GM19239 (cell line): Measurements from ENCODE around the gene IL17RB.

Experiments
- DNase-seq: peaks from one replicate; pipeline ENCODE4 v3.0.0; 2011; ENCODE audit warnings: low spot score; ENCODE audit not compliant: insufficient read length
- FAIRE-seq: peaks from 2 replicates; lab custom pipeline; 2011; peaks lifted over from hg19 to GRCh38; lab: Jason Lieb, UNC

The IL17RB gene

DNA sequence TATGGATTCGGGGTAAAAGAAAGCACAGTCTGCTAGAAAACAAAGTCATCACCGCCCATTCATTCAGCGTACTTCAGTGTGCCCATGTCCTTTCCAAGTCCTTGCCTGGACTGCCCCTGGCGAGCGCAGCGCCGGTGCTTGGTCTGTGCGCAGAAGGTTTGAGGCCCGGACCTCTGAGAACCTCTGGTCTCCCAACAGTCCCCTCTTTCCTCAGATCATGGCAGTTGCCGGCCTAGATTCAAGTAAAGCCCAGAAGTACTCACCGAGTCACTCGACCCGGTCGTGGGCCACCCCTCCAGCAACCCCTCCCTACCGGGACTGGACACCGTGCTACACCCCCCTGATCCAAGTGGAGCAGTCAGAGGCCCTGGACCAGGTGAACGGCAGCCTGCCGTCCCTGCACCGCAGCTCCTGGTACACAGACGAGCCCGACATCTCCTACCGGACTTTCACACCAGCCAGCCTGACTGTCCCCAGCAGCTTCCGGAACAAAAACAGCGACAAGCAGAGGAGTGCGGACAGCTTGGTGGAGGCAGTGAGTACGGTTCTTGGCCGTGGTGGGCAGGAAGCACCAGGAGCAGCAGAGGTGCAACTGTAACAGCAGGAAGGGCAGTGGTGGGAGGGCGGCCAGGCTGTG lies 36.5 kb upstream of the IL17RB start:
- no peak for FAIRE-seq

DNA sequence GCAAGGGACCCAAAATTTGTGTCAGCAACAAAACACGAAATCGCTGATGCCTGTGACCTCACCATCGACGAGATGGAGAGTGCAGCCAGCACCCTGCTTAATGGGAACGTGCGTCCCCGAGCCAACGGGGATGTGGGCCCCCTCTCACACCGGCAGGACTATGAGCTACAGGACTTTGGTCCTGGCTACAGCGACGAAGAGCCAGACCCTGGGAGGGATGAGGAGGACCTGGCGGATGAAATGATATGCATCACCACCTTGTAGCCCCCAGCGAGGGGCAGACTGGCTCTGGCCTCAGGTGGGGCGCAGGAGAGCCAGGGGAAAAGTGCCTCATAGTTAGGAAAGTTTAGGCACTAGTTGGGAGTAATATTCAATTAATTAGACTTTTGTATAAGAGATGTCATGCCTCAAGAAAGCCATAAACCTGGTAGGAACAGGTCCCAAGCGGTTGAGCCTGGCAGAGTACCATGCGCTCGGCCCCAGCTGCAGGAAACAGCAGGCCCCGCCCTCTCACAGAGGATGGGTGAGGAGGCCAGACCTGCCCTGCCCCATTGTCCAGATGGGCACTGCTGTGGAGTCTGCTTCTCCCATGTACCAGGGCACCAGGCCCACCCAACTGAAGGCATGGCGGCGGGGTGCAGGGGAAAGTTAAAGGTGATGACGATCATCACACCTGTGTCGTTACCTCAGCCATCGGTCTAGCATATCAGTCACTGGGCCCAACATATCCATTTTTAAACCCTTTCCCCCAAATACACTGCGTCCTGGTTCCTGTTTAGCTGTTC lies 35.0 kb upstream of the IL17RB start:
- no peak for FAIRE-seq
- no peak for DNase-seq

More for the DNA sequence above, 36.5 kb upstream of the IL17RB start:
- no peak for DNase-seq

GRCh38 chr3:53812434-53812833 lies 33.9 kb upstream of the IL17RB start:
- FAIRE-seq (no peak), DNase-seq (no peak)

- no peak for DNase-seq
- FAIRE-seq: no peak
Observed at GRCh38 chr3:53813229-53813628, 33.1 kb upstream of the IL17RB start.

- DNase-seq (no peak), FAIRE-seq (no peak)
Observed at GRCh38 chr3:53813876-53814275, 32.5 kb upstream of the IL17RB start.

DNA sequence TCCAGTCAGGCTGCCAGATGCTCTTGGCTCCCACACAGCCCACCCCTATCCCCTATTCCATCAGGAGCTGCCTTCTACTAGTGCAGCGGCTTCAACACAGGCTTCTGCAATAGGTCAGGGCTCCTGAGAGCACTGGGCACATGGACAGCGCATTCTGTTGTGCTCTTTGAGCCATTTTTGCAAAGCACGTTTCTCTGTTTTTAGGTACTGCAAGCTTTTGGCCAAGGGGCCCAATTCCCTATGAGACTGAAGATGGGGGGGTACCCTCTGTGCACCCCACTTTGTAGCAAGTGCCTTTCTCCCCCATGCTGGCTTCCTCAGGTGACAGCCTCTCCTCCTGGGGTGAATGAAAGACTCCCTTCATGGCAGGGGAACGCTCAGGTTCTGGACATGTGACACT lies 31.3 kb upstream of the IL17RB start:
- DNase-seq: no peak
- no peak for FAIRE-seq

DNA sequence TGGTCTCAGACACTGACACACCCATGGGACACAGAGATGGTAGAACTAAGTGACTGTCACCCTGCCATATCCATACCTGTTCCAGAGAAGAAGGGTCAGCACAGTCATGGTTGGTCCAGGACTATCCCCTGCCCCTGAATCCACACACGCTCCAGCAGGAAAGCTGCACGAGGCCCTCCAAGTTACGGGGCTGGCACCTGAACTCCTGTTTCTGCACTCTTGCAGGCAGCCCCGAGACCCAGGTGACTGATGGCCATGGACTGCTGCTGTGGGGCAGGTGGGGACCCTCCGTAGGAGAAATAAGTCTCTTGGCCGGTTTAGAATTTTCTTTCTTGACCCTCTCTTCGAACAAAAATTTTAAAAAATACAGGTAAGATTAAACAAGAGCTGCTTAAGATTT lies 30.7 kb upstream of the IL17RB start:
- DNase-seq: no peak

DNA sequence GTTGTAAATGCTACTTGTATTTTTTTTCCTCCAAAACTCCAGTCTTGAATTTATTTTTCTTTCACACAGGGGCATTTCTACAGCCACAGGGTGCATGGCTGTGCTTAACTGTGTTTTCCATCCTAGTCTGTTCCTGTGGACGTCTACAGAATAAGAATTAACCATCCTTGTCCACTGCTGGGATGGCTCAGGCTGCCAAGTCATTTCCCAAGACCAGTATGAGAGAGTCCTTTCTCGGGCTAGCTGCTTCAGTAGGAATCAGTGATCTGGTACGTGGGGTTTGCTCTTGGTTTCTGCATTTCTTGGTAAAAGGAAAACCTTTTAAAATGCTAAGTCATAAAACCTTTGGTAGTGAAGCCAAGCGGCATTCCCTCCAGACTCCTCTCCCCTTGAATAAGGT lies 29.9 kb upstream of the IL17RB start:
- DNase-seq (no peak), FAIRE-seq (no peak)

More for the DNA sequence above, 30.7 kb upstream of the IL17RB start:
- no peak for FAIRE-seq

- no peak for FAIRE-seq
- no peak for DNase-seq
Observed at GRCh38 chr3:53817211-53817610, 29.2 kb upstream of the IL17RB start.

DNA sequence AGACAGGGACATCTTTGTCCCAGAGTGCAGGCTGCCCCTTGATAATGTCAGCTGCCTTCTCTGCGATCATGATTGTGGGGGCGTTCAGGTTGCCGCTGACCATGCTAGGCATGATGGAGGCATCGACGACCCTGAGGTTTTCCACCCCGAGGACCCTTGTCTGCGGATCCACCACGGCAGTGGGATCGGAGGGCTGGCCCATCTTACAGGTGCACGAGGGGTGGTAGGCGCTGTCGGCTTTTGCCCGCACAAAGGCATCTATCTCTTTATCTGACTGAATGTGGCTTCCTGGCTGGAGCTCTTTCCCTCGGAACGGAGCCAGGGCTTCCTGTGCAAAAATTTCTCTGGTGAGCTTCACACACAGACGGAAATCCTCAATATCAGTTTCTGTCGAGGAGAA lies 28.6 kb upstream of the IL17RB start:
- DNase-seq (no peak), FAIRE-seq (no peak)

DNA sequence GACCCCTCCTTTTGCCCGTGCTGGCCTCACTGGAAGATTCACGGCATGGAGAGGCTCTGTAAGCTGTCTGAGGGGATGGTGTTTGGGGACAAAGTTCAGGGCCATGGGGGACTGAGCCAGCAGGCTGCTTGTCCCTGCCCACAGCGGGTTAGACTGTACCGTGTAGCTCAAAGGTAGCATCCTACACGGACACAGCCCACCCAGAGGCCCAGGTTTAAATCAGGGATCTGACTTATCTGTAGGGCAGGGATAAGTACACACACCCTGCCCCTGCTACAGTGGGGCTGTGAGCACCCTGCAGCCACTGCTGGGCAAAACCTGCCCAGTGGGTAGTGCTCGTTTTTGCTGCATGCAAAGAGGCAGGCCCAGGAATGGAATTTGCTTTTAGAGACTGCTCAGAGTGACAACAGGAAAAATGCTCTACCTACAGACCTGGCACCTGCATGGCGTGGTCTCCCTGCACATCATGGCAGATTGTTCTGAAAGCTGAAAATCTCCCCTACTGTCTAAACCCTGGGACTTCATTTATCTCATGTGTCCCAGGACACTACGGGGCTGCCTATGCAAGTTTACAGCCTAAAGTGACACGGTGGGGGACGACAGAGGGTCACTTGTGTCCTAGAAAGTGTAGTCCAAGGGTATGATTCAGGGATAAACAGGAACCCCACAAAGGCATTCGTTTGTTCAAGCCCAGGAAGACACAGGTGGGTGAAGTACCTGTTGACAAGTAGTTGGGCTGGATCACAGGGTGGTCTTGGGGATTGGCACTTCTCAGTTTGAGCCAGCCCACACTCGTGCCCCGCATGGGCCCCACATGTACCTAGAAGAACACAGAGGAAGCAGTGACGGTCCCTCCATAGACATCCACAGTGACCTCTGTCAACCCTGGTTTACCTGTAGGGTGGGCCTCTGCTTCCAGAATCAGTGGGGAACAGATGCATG lies 27.9 kb upstream of the IL17RB start:
- FAIRE-seq (no peak), DNase-seq (no peak)

DNA sequence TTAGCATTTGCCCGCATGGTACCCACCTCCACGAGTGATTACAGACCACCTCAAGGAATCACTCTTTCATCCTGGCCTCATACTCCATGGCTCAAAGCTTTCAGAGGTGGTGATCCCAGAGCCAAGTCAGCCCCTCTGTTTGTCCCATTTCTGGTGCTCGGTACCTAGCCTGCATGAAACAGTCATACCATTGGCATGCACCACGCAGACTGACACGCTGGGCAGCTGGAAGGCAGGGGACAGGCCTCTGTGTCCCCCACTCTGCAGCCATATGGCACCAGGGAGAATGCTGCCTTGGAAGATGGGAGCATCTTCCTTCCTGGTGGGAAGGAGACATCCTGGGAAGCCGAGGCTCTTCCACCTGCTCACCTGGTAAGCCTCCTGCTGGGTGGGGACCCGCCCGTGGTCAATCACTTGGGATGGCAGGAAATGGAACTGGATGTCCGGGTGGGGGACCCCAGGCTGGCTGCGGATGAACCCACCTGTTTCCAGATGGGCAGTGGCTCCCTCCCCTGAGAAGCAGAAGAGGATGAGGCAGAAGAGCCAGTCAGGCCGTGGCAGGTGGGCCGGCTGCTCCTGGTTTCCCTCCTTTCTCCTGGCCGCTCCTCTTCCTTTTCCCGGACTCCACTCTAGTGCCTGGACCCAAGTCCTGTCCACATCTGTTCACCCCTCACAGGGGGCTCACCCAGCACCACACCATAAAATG lies 27.1 kb upstream of the IL17RB start:
- no peak for FAIRE-seq
- no peak for DNase-seq

- DNase-seq (no peak), FAIRE-seq (no peak)
Observed at GRCh38 chr3:53820084-53820483, 26.3 kb upstream of the IL17RB start.

DNA sequence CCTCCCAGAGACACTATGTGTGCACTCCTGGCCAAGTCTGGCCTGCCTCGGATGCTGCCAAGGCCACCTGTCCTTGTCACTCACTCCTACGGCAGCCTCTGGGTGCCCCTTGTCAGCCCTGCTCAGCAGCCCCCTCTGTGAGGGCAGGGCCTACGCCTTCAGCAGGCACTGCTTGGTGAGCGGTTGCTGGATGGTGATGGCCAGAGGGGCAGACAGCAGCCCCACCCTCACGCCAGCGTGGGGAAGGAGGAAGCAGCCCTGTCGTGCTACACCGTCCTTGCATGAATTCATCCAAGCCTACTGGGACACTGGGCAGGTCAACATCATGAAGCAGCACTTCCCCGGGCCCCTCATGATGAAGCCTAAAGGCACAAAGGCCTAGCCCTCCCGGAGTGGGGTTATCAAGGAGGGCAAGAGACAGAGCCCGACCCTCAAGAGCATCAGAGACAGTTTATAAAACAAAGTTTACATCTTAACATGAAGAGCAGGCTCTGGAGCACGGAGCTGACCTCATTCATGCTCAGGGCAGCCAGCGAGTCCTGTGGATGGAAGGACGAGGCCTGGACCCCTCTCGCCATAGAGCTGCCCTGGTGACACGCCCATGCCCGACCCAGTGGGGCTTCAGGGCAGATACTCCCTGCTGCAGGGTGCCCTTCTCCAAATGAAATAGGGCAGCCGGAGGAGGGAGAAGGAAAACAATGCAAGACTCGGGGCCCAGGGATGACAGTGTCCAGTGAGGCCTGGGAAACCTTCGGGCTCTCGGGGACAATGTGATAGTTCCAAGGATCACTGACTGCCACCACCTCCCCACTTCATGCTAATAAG lies 25.4 kb upstream of the IL17RB start:
- DNase-seq (no peak), FAIRE-seq (no peak)

DNA sequence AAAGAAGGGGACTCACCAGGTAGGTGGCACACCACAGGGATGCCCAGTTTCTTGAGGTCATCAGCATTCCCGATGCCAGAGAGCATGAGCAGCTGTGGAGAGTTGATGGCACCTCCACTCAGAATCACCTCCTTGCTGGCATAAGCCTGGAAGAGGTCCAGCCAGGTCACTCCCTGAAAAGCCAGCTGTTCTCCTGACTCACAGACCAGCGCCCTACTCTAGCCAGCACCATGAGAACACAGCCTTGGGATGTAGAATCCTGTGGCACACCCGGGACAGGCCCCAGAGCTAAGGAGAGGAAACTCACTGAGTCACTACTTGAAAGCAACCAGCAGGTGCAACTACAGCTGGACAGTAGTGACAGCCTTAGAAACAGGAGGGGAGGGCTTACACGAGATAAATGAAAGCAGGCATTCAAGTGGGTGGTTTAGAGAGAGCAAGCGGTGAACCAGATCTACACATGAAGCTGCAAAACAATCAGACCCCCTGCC lies 24.7 kb upstream of the IL17RB start:
- DNase-seq (no peak), FAIRE-seq (peak; percentile 48)

DNA sequence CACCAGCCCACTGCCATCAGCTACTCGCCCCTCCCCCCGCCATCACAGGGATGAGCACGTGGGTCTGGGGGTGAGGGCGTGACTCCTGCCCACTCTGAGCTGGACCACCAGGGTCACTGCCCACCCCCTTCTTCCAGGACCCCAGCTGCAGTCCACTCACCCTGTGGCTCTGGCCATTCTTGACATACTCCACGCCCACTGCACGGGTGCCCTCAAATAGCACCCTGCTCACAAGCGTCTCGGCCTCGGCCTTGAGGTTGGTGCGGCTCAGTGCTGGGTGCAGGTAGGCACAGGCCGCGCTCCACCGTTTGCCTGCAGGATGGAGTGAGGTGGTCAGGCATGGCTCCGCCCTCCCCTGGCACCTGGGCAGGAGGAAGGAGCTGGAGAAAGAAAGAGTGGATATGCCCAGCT lies 24.0 kb upstream of the IL17RB start:
- DNase-seq: no peak
- FAIRE-seq: no peak

DNA sequence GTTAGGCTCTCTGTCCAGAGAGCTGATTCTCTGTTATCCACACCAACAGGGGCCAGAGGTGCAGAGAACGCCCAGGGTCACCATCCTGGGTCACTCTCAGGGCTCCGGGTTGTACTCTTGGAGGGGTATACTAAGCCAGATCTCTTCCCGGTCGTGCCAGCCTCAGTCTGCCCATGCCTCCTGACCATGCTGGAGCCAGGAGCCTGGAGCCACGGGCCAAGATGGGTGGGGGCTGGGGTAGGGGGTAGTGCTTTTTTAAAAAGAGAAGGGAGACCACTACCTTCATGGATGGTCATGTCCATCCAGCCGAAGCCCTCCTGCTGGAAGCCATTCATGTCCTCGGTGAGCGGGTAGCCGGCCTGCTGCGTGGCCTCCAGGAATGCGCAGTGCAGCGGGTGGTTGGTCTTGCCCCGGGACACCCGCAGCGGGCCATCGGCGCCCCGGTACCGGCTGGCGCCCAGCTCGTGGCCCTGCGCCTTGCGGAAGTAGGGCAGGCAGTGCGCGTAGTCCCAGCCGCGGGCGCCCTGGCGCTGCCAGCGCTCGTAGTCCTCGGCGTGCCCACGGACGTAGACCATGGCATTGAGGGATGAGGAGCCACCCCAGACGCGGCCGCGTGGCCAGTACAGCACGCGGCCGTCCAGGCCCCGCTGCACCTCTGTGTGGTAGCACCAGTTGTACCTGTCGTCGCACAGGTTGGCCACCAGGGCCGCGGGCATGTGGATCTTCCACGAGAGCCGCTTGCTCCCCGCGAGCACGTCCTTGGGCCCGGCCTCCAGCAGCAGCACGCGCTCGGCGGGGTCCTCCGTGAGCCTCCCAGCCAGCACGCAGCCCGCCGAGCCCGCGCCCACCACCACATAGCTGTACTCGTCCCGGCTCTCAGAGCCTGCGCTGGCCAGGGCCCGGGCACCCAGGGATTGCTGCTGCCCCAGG lies 23.1 kb upstream of the IL17RB start:
- DNase-seq: no peak

GRCh38 chr3:53823956-53824657 lies 22.3 kb upstream of the IL17RB start:
- FAIRE-seq: no peak
- no peak for DNase-seq

More for the DNA sequence above, 23.1 kb upstream of the IL17RB start:
- FAIRE-seq: no peak
